Mesothelial cell of epicardium (in vitro differentiated cells): Measurements from ENCODE around the gene MRGPRE. TPM values are rescaled to one million over a fixed set of nuclear protein-coding genes. Genes with fewer than 3 reads are reported as not detected.
A peak's percentile ranks its signal among the peaks of the same experiment; 100 is the strongest.

Experiments used
- DNase-seq, 2 experiments: peaks; one replicate each; pipeline ENCODE4 v3.0.0; 2021; ENCODE audit warnings: low spot score in 2 of 2; ENCODE audit not compliant: unreplicated experiment in 2 of 2
- H3K27ac Mint-ChIP-seq: 2 replicates; pipeline ENCODE4 v1.8.0; 2021; ENCODE audit warnings: mixed read lengths
- H3K27me3 Mint-ChIP-seq: 2 replicates; pipeline ENCODE4 v1.8.0; 2021; ENCODE audit warnings: low read depth, mixed read lengths
- H3K36me3 Mint-ChIP-seq: 2 replicates; pipeline ENCODE4 v1.8.0; 2021; ENCODE audit warnings: mixed read lengths
- H3K4me1 Mint-ChIP-seq: 2 replicates; pipeline ENCODE4 v1.8.0; 2021; ENCODE audit warnings: mixed read lengths
- H3K4me3 Mint-ChIP-seq: 2 replicates; pipeline ENCODE4 v1.8.0; 2021; ENCODE audit warnings: mild to moderate bottlenecking, moderate library complexity, mixed read lengths
- H3K9me3 Mint-ChIP-seq: 2 replicates; pipeline ENCODE4 v1.8.0; 2021; ENCODE audit warnings: mixed read lengths
- CTCF ChIP-seq: fragments of 200-600 bp; sonication (generic); IDR thresholded peaks from one replicate; pipeline ENCODE4 v1.5.0; 2021; ENCODE audit warnings: antibody characterized with exemption; ENCODE audit not compliant: unreplicated experiment
- total RNA-seq: library from RNA; stranded (reverse); gene quantifications from 3 replicates; pipeline ENCODE4 v1.2.1, GENCODE V29; 2021

Gene MRGPRE
- total RNA-seq, 1 donor from 2014 or later: not detected

GRCh38 chr11:3222941-3223915, 9.0 kb downstream of the MRGPRE start:
- Mint-ChIP-seq H3K4me1 (no peaks in the 10 kb centered on the region), H3K27me3 (peaks cover 45% of the 10 kb centered on the region), H3K9me3 (no peaks in the 10 kb centered on the region), H3K27ac (no peak overlapping the region), H3K36me3 (no peaks in the 10 kb centered on the region), H3K4me3 (no peak overlapping the region)
- no peak for TF ChIP-seq CTCF
- DNase-seq: no peak

GRCh38 chr11:3222003-3222855, 10.0 kb downstream of the MRGPRE start:
- Mint-ChIP-seq H3K27ac (no peak overlapping the region), H3K27me3 (peaks cover 49% of the 10 kb centered on the region), H3K4me3 (no peak overlapping the region), H3K36me3 (no peaks in the 10 kb centered on the region), H3K9me3 (no peaks in the 10 kb centered on the region), H3K4me1 (no peaks in the 10 kb centered on the region)
- no peak for TF ChIP-seq CTCF
- DNase-seq: no peak

GRCh38 chr11:3221408-3222002, 10.7 kb downstream of the MRGPRE start:
- Mint-ChIP-seq H3K9me3 (no peaks in the 10 kb centered on the region), H3K27ac (no peak overlapping the region), H3K27me3 (peaks cover 53% of the 10 kb centered on the region), H3K36me3 (no peaks in the 10 kb centered on the region), H3K4me3 (no peak overlapping the region), H3K4me1 (peaks cover 5% of the 10 kb centered on the region)
- no peak for TF ChIP-seq CTCF
- peak in 1 of 2 experiments; percentile 37 for DNase-seq

GRCh38 chr11:3220521-3221407, 11.5 kb downstream of the MRGPRE start:
- Mint-ChIP-seq H3K27ac (no peak overlapping the region), H3K36me3 (no peaks in the 10 kb centered on the region), H3K27me3 (peaks cover 61% of the 10 kb centered on the region), H3K4me1 (peaks cover 5% of the 10 kb centered on the region), H3K9me3 (no peaks in the 10 kb centered on the region), H3K4me3 (no peak overlapping the region)
- DNase-seq: peak in 1 of 2 experiments; percentile 36
- TF ChIP-seq CTCF: no peak

GRCh38 chr11:3220101-3220500, 12.1 kb downstream of the MRGPRE start:
- H3K27ac Mint-ChIP-seq: no peak overlapping the region
- DNase-seq: no peak
- H3K4me1 Mint-ChIP-seq: peaks cover 5% of the 10 kb centered on the region
- H3K36me3 Mint-ChIP-seq: no peaks in the 10 kb centered on the region
- H3K4me3 Mint-ChIP-seq: no peak overlapping the region
- no peak for TF ChIP-seq CTCF
- peaks cover 67% of the 10 kb centered on the region for H3K27me3 Mint-ChIP-seq
- H3K9me3 Mint-ChIP-seq: no peaks in the 10 kb centered on the region
